SK-N-MC (cell line): ENCODE data around the gene ACOT9.
A peak's percentile ranks its signal among the peaks of the same experiment; 100 is the strongest.
"Not testable (repeated sequence)": the region's sequence is repeated elsewhere in the genome, so short reads cannot be mapped to it uniquely, and the experiment has no call there.

Experiments
- DNase-seq: peaks from one replicate; pipeline ENCODE4 v3.0.0-alpha.2; 2011; ENCODE audit warnings: low read depth, low spot score
- H3K27ac ChIP-seq: fragments of 200-600 bp; sonication (generic); 2 replicates; pipeline ENCODE4 v1.5.1; 2016; ENCODE audit warnings: mixed run types
- H3K36me3 ChIP-seq: fragments of 200-600 bp; sonication (generic); 2 replicates; pipeline ENCODE4 v1.6.1; 2017; ENCODE audit warnings: antibody characterized with exemption, low read length, mixed read lengths; ENCODE audit not compliant: insufficient read depth
- H3K4me3 ChIP-seq: fragments of 200-600 bp; sonication (generic); 2 replicates; pipeline ENCODE4 v1.5.1; 2016
- H3K9ac ChIP-seq: fragments of 200-600 bp; sonication (generic); 2 replicates; pipeline ENCODE4 v1.8.0; 2017; ENCODE audit warnings: mixed run types, mixed read lengths; ENCODE audit not compliant: insufficient read length
- H3K9me3 ChIP-seq: fragments of 200-600 bp; sonication (generic); 2 replicates; pipeline ENCODE4 v1.6.1; 2017; ENCODE audit warnings: low read depth, mild to moderate bottlenecking, antibody characterized with exemption, low read length, moderate library complexity, mixed read lengths
- EZH2 ChIP-seq: fragments of 200-600 bp; sonication (generic); IDR thresholded peaks from one replicate; pipeline ENCODE4 v1.6.1; 2017; ENCODE audit warnings: antibody characterized with exemption
- FOXP2 ChIP-seq: optimal IDR thresholded peaks from 2 replicates; pipeline ENCODE3; 2011; ENCODE audit warnings: mild to moderate bottlenecking, moderate library complexity; ENCODE audit not compliant: insufficient read depth; ENCODE audit errors: extremely low read length, control extremely low read depth
- POLR2AphosphoS5 ChIP-seq: IDR thresholded peaks from 2 replicates; pipeline ENCODE4 v1.6.1; 2012; ENCODE audit warnings: mild to moderate bottlenecking, low read depth, low read length, borderline replicate concordance

Gene ACOT9

DNA sequence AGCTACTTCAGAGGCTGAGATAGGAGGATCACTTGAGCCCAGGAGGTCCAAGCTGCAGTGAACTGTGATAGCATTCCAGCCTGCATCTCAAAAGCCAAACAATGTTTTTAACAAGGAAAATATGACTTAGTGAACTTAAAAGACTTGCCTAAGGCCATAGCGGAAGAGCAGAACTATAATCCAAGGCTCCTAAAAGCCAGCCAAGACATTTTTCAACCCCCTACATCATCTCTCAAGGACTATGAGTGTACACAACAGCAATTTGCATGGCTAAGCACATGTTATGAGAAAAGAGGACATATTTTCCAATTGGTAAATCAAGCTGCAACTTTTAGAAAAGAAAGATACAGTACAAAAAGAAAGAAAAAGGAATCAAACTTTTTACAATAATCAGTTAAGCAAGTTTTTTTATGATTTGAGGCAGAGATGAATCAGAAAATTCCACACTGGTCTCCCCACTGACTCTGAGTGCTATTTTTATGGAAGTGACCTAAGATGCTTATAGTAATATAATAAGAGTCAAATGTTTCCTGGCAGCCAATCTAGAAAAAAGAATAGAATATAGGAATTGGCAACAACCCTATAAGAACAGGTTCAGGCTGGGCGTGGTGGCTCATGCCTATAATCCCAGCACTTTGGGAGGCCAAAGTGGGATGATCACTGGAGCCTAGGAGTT is 9.8 kb upstream of the ACOT9 start:
- Histone ChIP-seq H3K9ac (no peak overlapping the region), H3K36me3 (no peaks in the 10 kb centered on the region), H3K4me3 (no peak overlapping the region), H3K27ac (no peak overlapping the region), H3K9me3 (no peaks in the 10 kb centered on the region)
- DNase-seq, result no peak
- TF ChIP-seq EZH2 (no peak), FOXP2 (no peak), POLR2AphosphoS5 (no peak)

- TF ChIP-seq EZH2 (no peak), FOXP2 (no peak), POLR2AphosphoS5 (no peak)
- H3K27ac ChIP-seq, result no peak overlapping the region
- no peaks in the 10 kb centered on the region for H3K36me3 ChIP-seq
- no peak overlapping the region for H3K9ac ChIP-seq
- no peaks in the 10 kb centered on the region for H3K9me3 ChIP-seq
- no peak overlapping the region for H3K4me3 ChIP-seq
- no peak for DNase-seq
Measured at GRCh38 chrX:23749576-23749975, 6.5 kb upstream of the ACOT9 start.

DNA sequence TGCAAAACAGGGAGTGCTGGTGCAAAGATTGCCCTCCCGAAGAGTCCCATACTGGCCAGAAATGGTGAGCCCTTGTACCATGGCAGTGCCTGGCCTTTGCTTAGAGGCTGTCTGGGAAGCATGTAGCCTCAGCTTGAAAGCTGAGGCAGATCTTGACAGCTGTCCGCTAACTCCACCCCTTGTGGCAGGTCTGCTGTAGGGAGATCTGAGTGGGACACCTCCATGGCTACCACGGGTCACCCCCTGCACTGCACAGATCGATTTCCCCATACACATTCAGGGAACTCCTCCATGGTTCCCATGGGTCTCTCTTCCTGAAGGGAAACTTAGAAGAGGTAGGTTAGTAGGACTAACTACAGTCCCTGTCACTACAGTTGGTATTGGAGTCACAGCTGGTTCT is 6.1 kb upstream of the ACOT9 start:
- Histone ChIP-seq H3K36me3 (no peaks in the 10 kb centered on the region), H3K9ac (no peak overlapping the region), H3K27ac (no peak overlapping the region), H3K9me3 (no peaks in the 10 kb centered on the region), H3K4me3 (no peak overlapping the region)
- DNase-seq, result no peak
- TF ChIP-seq POLR2AphosphoS5, result no peak
- TF ChIP-seq FOXP2, result no peak
- no peak for TF ChIP-seq EZH2

DNA sequence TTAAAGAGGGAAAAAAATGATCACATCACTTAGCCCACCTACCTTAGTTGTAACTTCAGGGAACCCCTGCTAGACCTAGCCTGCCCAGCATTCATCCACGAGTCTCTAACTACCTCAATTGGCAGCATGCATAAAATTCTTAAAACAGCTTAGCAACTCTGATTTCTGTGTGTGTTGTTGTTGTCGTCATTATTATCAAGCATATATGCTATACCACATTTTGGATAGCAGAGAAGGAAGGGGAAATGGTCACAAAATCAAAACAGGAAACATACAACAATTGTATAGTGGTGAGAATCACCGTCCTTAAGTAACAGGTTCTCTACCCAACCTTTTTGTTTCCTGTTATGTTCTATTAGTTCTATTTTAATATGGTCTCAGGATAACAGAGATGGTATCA is 2.7 kb upstream of the ACOT9 start:
- no peak overlapping the region for H3K27ac ChIP-seq
- no peaks in the 10 kb centered on the region for H3K36me3 ChIP-seq
- no peak for TF ChIP-seq FOXP2
- no peak for TF ChIP-seq POLR2AphosphoS5
- TF ChIP-seq EZH2, result no peak
- H3K9ac ChIP-seq, result no peak overlapping the region
- DNase-seq, result no peak
- H3K9me3 ChIP-seq, result no peaks in the 10 kb centered on the region
- H3K4me3 ChIP-seq, result no peak overlapping the region

DNA sequence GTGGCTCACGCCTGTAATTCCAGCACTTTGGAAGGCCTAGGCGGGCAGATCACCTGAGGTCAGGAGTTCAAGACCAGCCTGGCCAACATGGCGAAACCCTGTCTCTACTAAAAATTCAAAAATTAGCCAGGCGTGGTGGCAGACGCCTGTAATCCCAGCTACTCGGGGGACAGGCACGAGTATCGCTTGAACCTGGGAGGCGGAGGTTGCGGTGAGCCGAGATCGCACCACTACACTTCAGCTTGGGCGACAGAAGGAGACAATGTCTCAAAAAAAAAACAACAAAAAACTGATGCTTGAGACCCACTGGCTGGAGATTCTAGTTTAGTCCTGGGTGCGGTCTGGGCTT is 521 bp upstream of the ACOT9 start:
- not testable (repeated sequence) for H3K27ac ChIP-seq, DNase-seq, H3K36me3 ChIP-seq, H3K9me3 ChIP-seq
- peak overlapping the region; percentile 76 for H3K4me3 ChIP-seq
- H3K9ac ChIP-seq, result peak overlapping the region; percentile 51

- peak overlapping the region; percentile 76 for H3K4me3 ChIP-seq
- H3K27ac ChIP-seq, result peak overlapping the region; percentile 37; the same call in 1 of the 2 replicates
- no peaks in the 10 kb centered on the region for H3K36me3 ChIP-seq
- no peak for TF ChIP-seq EZH2
- TF ChIP-seq POLR2AphosphoS5, result no peak
- no peak for TF ChIP-seq FOXP2
- peak overlapping the region; percentile 51 for H3K9ac ChIP-seq
- H3K9me3 ChIP-seq, result no peaks in the 10 kb centered on the region
- DNase-seq, result peak; percentile 37
Measured at GRCh38 chrX:23742174-23742696, 841 bp downstream of the ACOT9 start.

DNA sequence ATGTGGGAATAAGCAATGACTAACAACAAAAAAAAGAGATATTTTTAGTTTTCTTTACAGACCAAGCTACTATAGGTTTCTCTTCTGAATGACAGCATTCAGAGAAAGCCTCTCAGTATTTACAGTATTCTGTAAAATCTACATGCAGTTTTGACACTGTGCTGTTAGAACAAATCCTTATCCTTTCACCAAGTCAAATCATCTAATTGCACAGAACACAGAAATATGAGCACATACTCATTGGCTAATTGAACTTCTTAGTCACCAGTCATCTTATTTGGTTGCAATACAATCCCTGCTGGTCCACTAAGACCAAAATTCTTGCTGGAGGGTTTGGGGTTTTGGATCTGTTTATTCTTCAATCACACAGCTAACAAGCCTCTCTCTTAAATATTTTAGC is 5.7 kb downstream of the ACOT9 start:
- no peak for DNase-seq

GRCh38 chrX:23736030-23736429 is 7.0 kb downstream of the ACOT9 start:
- 0 out of 2 replicates have a peak, but pooled peaks cover 4% of the 10 kb centered on the region for H3K36me3 ChIP-seq
- TF ChIP-seq EZH2 (no peak), FOXP2 (no peak), POLR2AphosphoS5 (no peak)
- no peak overlapping the region for H3K9ac ChIP-seq
- H3K27ac ChIP-seq, result no peak overlapping the region
- H3K9me3 ChIP-seq, result no peaks in the 10 kb centered on the region
- no peak for DNase-seq
- no peak overlapping the region for H3K4me3 ChIP-seq

More for the DNA sequence above, 5.7 kb downstream of the ACOT9 start:
- no peak overlapping the region for H3K9ac ChIP-seq
- H3K9me3 ChIP-seq, result no peaks in the 10 kb centered on the region
- H3K27ac ChIP-seq, result no peak overlapping the region
- TF ChIP-seq FOXP2 (no peak), EZH2 (no peak), POLR2AphosphoS5 (no peak)
- 0 out of 2 replicates have a peak, but pooled peaks cover 4% of the 10 kb centered on the region for H3K36me3 ChIP-seq
- H3K4me3 ChIP-seq, result no peak overlapping the region

GRCh38 chrX:23732704-23733103 is 10.4 kb downstream of the ACOT9 start:
- H3K27ac ChIP-seq, result no peak overlapping the region
- H3K4me3 ChIP-seq, result no peak overlapping the region
- DNase-seq, result no peak
- no peak overlapping the region for H3K9ac ChIP-seq
- H3K36me3 ChIP-seq, result peaks cover 4% of the 10 kb centered on the region; the same call in 1 of the 2 replicates
- no peak for TF ChIP-seq FOXP2
- TF ChIP-seq EZH2, result no peak
- TF ChIP-seq POLR2AphosphoS5, result no peak
- no peaks in the 10 kb centered on the region for H3K9me3 ChIP-seq
